HUES48 (cell line): ENCODE measurements around the gene TMEM132C.

Source experiments
- H3K27ac ChIP-seq: one replicate; pipeline ENCODE4 v1.7.0; 2013; ENCODE audit warnings: low read depth, low read length, inconsistent platforms
- H3K27me3 ChIP-seq: 2 replicates; pipeline ENCODE4 v1.6.1; 2013; ENCODE audit warnings: mild to moderate bottlenecking, low read length; ENCODE audit not compliant: control insufficient read depth, insufficient read depth
- H3K36me3 ChIP-seq: 2 replicates; pipeline ENCODE4 v1.6.1; 2013; ENCODE audit warnings: low read length; ENCODE audit not compliant: control insufficient read depth, insufficient read depth
- H3K4me1 ChIP-seq: 2 replicates; pipeline ENCODE4 v1.6.1; 2013; ENCODE audit warnings: mild to moderate bottlenecking, low read length; ENCODE audit not compliant: control insufficient read depth, insufficient read depth
- H3K4me3 ChIP-seq: 2 replicates; pipeline ENCODE4 v1.5.1; 2013; ENCODE audit warnings: mild to moderate bottlenecking, low read depth, low read length
- H3K9ac ChIP-seq: 2 replicates; pipeline ENCODE4 v1.6.1; 2013; ENCODE audit warnings: mild to moderate bottlenecking, low read depth, low read length, moderate library complexity
- H3K9me3 ChIP-seq: 2 replicates; pipeline ENCODE4 v1.6.1; 2013; ENCODE audit warnings: low read length; ENCODE audit not compliant: control insufficient read depth, insufficient read depth

TMEM132C gene

DNA sequence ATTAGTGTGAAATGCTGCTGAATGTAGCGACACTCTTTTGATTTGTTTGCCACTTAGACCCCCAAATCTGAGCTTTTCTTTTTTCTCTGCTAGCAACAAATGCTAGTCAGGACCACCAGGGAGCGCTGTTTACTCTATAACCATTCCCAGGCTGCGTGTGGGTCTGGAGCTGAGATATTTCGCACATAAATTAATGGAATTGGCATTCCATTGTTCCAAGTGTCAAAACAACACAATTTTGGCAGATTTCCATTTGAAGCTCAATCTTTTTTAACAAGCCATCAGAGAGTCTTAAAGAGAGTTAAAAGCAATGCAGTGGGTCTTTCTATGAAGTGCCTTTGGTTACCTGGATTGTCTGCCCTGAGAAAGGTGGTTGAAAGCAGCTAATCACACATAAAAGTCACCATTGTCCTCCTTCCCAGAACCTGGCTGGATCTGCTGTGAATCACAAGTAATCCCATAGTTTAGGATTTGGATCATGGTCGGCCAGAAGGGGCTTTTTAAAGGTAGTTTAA is 7.4 kb upstream of the TMEM132C start:
- Histone ChIP-seq H3K36me3 (no peaks in the 10 kb centered on the region), H3K9ac (no peak overlapping the region), H3K4me1 (peaks cover 3% of the 10 kb centered on the region; the same call in 1 of the 2 replicates), H3K9me3 (peaks cover 7% of the 10 kb centered on the region; the same call in 1 of the 2 replicates), H3K4me3 (no peak overlapping the region), H3K27ac (no peak overlapping the region), H3K27me3 (peaks cover 29% of the 10 kb centered on the region)

DNA sequence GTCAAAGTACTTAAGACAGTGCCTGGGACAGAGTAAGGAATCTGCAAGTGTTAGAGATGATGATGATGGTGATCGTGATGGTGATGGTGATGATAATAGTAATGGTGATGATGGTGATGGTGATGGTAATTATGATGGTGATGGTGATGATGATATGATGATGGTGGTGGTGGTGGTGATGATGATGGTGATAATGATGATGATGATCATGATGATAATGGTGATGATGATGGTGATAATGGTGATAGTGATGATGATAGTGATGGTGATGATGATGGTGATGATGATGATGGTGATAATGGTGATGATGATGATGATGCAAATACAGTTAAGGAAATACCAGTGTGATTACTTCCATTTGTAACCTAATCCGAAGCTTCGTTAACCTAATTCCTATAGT is 5.2 kb upstream of the TMEM132C start:
- H3K27me3 ChIP-seq: peaks cover 51% of the 10 kb centered on the region
- H3K9me3 ChIP-seq: peaks cover 7% of the 10 kb centered on the region; the same call in 1 of the 2 replicates
- H3K4me1 ChIP-seq: peaks cover 3% of the 10 kb centered on the region; the same call in 1 of the 2 replicates
- no peak overlapping the region for H3K27ac ChIP-seq
- no peak overlapping the region for H3K9ac ChIP-seq
- H3K4me3 ChIP-seq: no peak overlapping the region
- H3K36me3 ChIP-seq: no peaks in the 10 kb centered on the region

- Histone ChIP-seq H3K4me1 (peaks cover 14% of the 10 kb centered on the region), H3K27me3 (peaks cover 86% of the 10 kb centered on the region), H3K9ac (no peak overlapping the region), H3K27ac (no peak overlapping the region), H3K9me3 (peaks cover 7% of the 10 kb centered on the region; the same call in 1 of the 2 replicates), H3K4me3 (no peak overlapping the region), H3K36me3 (no peaks in the 10 kb centered on the region)
Observed at GRCh38 chr12:128265566-128265965, 1.4 kb upstream of the TMEM132C start.

DNA sequence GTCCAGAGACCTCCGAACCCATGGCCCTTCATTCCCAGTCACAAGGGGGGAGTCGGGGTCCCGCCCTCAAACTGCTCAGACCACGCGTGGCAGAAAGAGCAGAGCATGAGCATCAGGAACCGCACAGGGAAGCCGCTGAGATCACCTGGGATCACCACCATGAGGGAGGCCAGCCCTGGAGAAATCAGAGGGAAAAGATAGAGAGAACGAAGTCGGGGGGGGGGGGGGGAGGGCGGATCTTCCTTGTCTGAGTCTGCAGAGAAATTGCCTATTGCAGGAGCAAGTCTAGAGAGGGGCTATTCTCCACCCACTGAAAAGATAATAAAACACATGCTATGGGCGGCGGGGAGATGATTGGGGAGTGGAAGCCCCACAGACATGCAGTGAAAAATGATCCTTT is 884 bp upstream of the TMEM132C start:
- Histone ChIP-seq H3K4me3 (peak overlapping the region; percentile 61), H3K9ac (no peak overlapping the region)

GRCh38 chr12:128266541-128267130 is 334 bp upstream of the TMEM132C start:
- Histone ChIP-seq H3K9me3 (peaks cover 7% of the 10 kb centered on the region; the same call in 1 of the 2 replicates), H3K27ac (no peak overlapping the region), H3K9ac (no peak overlapping the region), H3K36me3 (no peaks in the 10 kb centered on the region), H3K4me3 (peak overlapping the region; percentile 61), H3K27me3 (peaks cover 94% of the 10 kb centered on the region), H3K4me1 (peaks cover 14% of the 10 kb centered on the region)

More for the DNA sequence above, 884 bp upstream of the TMEM132C start:
- H3K27ac ChIP-seq: no peak overlapping the region
- peaks cover 14% of the 10 kb centered on the region for H3K4me1 ChIP-seq
- no peaks in the 10 kb centered on the region for H3K36me3 ChIP-seq
- H3K27me3 ChIP-seq: peaks cover 90% of the 10 kb centered on the region
- H3K9me3 ChIP-seq: peaks cover 7% of the 10 kb centered on the region; the same call in 1 of the 2 replicates

GRCh38 chr12:128267651-128268378 is 845 bp downstream of the TMEM132C start:
- Histone ChIP-seq H3K9ac (no peak overlapping the region), H3K27me3 (peaks cover 95% of the 10 kb centered on the region)

DNA sequence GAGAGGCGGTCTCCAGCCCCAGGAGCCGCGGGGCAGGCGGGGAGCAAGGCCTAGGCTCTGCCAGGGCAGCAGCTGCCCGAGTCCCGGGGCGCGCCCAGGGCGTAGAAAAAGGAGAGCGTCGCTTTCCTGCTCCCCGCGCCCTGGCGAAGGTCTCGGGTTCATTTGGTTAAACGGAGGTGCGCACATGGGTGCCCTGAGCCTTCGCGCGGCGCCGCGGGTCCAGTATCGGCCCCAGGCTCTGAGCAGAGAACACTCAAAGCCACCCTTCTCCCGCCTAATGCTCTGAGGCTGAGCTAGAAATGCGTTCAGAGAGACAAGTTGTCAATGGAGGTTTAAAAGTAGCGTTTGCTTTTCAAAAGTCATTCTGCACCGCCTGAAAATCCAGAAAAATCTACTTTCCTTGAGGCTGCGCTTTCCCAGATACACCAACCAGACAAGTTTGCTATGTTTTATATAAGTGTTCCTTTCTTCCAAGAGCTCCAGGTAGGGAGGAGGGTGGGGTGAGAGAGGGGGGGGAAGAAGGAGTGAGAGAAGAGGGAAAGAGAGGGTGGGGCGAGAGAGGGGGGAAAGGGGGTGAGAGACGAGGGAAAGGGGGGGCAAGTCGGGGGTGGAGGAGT is 1.5 kb downstream of the TMEM132C start:
- Histone ChIP-seq H3K27ac (no peak overlapping the region), H3K4me1 (peaks cover 14% of the 10 kb centered on the region), H3K9ac (no peak overlapping the region), H3K9me3 (peaks cover 7% of the 10 kb centered on the region; the same call in 1 of the 2 replicates), H3K36me3 (no peaks in the 10 kb centered on the region), H3K27me3 (peaks cover 88% of the 10 kb centered on the region), H3K4me3 (peak overlapping the region; percentile 44)

More at GRCh38 chr12:128267651-128268378, 845 bp downstream of the TMEM132C start:
- H3K4me1 ChIP-seq: peaks cover 14% of the 10 kb centered on the region
- H3K36me3 ChIP-seq: no peaks in the 10 kb centered on the region
- H3K4me3 ChIP-seq: peak overlapping the region; percentile 43
- no peak overlapping the region for H3K27ac ChIP-seq
- H3K9me3 ChIP-seq: peaks cover 7% of the 10 kb centered on the region; the same call in 1 of the 2 replicates

DNA sequence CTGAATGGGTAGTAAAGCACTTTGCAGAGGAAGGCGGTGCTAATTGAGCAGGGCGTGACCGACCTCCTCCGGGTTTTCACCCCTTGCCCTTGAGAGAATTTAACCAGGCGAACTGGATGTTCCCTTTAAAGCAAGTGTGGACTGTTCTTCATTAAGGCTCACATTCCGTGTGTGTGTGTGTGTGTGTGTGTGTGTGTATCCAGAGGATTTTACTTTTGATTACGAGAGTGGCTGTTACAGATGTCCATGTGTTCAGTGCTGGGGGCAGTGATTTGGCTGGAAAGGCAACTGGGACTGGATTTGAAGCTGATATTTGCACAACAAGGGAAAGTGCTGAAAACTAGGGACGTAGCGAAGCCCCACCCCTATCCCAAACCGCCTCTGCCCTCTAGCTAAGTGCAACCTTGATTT is 2.2 kb downstream of the TMEM132C start:
- H3K4me1 ChIP-seq: peaks cover 14% of the 10 kb centered on the region
- no peak overlapping the region for H3K9ac ChIP-seq
- no peak overlapping the region for H3K27ac ChIP-seq
- H3K36me3 ChIP-seq: no peaks in the 10 kb centered on the region
- peak overlapping the region; percentile 44 for H3K4me3 ChIP-seq
- peaks cover 6% of the 10 kb centered on the region; the same call in 1 of the 2 replicates for H3K9me3 ChIP-seq
- H3K27me3 ChIP-seq: peaks cover 81% of the 10 kb centered on the region

DNA sequence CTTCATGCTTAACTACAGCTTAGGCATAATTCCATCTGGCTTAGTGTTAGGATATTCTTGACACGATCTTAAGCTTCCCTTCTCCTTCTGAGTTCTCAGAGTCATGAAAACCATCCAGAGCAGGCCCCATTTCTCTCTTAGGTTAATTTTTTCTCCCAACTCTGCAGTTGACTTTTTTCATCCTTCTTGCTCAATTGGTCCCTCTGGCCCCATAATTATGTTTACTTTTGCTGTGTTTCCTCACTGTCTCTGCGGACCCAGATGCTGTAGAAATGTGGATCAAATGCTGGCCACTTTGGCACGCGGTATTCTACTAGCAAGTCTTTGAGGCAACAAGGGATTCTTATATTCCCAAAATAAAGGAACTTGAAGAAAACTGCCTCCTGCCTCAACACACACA is 9.5 kb downstream of the TMEM132C start:
- no peaks in the 10 kb centered on the region for H3K36me3 ChIP-seq
- no peak overlapping the region for H3K4me3 ChIP-seq
- 0 out of 2 replicates have a peak, but pooled peaks cover 4% of the 10 kb centered on the region for H3K9me3 ChIP-seq
- no peaks in the 10 kb centered on the region for H3K4me1 ChIP-seq
- H3K27ac ChIP-seq: no peak overlapping the region
- peaks cover 15% of the 10 kb centered on the region for H3K27me3 ChIP-seq
- no peak overlapping the region for H3K9ac ChIP-seq

DNA sequence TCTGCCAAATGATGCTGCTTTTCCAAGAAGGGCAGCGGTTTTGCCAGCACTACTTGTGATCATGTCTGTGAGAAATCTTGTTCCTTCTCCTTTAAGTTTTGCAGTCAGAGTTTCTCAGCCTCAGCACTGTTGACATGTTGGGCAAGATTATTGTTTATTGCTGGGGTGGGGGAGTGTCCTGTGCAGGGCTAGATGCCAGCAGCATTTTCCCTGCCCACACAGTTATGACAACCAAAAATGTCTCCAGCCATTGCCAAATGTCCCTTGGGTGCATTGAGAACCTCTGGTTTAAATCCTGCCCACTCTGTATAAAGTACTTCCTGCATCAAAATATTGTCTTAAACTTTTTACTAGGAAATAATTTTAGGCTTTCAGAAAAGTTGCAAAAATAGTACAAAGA is 20.0 kb downstream of the TMEM132C start:
- H3K4me3 ChIP-seq: no peak overlapping the region
- no peaks in the 10 kb centered on the region for H3K36me3 ChIP-seq
- H3K27me3 ChIP-seq: peaks cover 20% of the 10 kb centered on the region
- H3K27ac ChIP-seq: no peak overlapping the region
- H3K4me1 ChIP-seq: no peaks in the 10 kb centered on the region
- no peak overlapping the region for H3K9ac ChIP-seq
- H3K9me3 ChIP-seq: 0 out of 2 replicates have a peak, but pooled peaks cover 6% of the 10 kb centered on the region
